IMR-90 (cell line): ENCODE results near the gene ACAP2. TPM values are rescaled to one million over a fixed set of nuclear protein-coding genes. Genes with fewer than 3 reads are reported as not detected.

Source experiments
- ATAC-seq: fragments of 200-7000 bp; cut with Tn5 transposase; 2 replicates; pipeline ENCODE4 v1.9.1; 2020; ENCODE audit warnings: low read depth, mild to moderate bottlenecking, moderate library complexity
- BruUV-seq: library from RNA; stranded (reverse); fragments of 400-500 nt; replicated peaks from 2 replicates; lab custom pipeline; 2021; lab: Mats Ljungman, UMichigan
- CTCF ChIA-PET: fragments of 300-600 bp; formaldehyde crosslinking; extraction: SDS; loops from one replicate; lab custom pipeline; 2021; ENCODE audit warnings: antibody characterized with exemption; lab: Yijun Ruan, JAX
- POLR2A ChIA-PET: fragments of 300-600 bp; sonication (Branson Sonifier 250); formaldehyde crosslinking; loops from one replicate; lab custom pipeline; 2022; ENCODE audit warnings: antibody characterized with exemption; ENCODE audit not compliant: unreplicated experiment; lab: Charles Lee
- DNase-seq: peaks from one replicate; pipeline ENCODE4 v3.0.0; 2013
- H2AFZ ChIP-seq: replicated peaks from 2 replicates; pipeline ENCODE3; 2013; ENCODE audit warnings: low read length, mild to moderate bottlenecking; ENCODE audit not compliant: poor library complexity
- H2AK5ac ChIP-seq: 2 replicates; pipeline ENCODE4 v1.6.1; 2013; ENCODE audit warnings: low read depth, low read length, inconsistent platforms
- H2AK9ac ChIP-seq: replicated peaks from 2 replicates; pipeline ENCODE3; 2013; ENCODE audit warnings: mild to moderate bottlenecking, low read depth, low read length, moderate library complexity; ENCODE audit not compliant: poor library complexity
- H2BK120ac ChIP-seq: 2 replicates; pipeline ENCODE4 v1.6.1; 2013; ENCODE audit warnings: low read depth, low read length, inconsistent platforms
- H2BK15ac ChIP-seq: 3 replicates; pipeline ENCODE4 v1.6.1; 2013; ENCODE audit warnings: low read depth, low read length, inconsistent platforms
- H2BK20ac ChIP-seq: 2 replicates; pipeline ENCODE4 v1.6.1; 2013; ENCODE audit warnings: low read depth, mild to moderate bottlenecking, inconsistent platforms, low read length, moderate library complexity
- H2BK5ac ChIP-seq: 2 replicates; pipeline ENCODE4 v1.6.1; 2013; ENCODE audit warnings: mild to moderate bottlenecking, low read depth, low read length, inconsistent platforms; ENCODE audit not compliant: poor library complexity, severe bottlenecking
- H3K14ac ChIP-seq: replicated peaks from 2 replicates; pipeline ENCODE4 v1.6.1; 2013; ENCODE audit warnings: low read depth, low read length, inconsistent platforms
- H3K18ac ChIP-seq: 2 replicates; pipeline ENCODE4 v1.6.1; 2013; ENCODE audit warnings: low read depth, low read length, control low read depth
- H3K23ac ChIP-seq: 2 replicates; pipeline ENCODE4 v1.6.1; 2013; ENCODE audit warnings: low read depth, low read length, inconsistent platforms
- H3K27ac ChIP-seq: 2 replicates; pipeline ENCODE4 v1.5.1; 2013; ENCODE audit warnings: mild to moderate bottlenecking, control low read depth, low read length; ENCODE audit not compliant: insufficient read depth
- H3K27me3 ChIP-seq: 2 replicates; pipeline ENCODE4 v1.6.1; 2013; ENCODE audit warnings: low read length; ENCODE audit not compliant: control insufficient read depth, insufficient read depth
- H3K36me3 ChIP-seq: 2 replicates; pipeline ENCODE4 v1.6.1; 2013; ENCODE audit warnings: low read length, mixed read lengths; ENCODE audit not compliant: control insufficient read depth, insufficient read depth
- H3K4ac ChIP-seq: 2 replicates; pipeline ENCODE4 v1.6.1; 2013; ENCODE audit warnings: low read depth, low read length, inconsistent platforms
- H3K4me1 ChIP-seq: 2 replicates; pipeline ENCODE4 v1.6.1; 2013; ENCODE audit warnings: low read length, mixed read lengths; ENCODE audit not compliant: control insufficient read depth, insufficient read depth
- H3K4me2 ChIP-seq: 2 replicates; pipeline ENCODE4 v1.6.1; 2013; ENCODE audit warnings: low read depth, mild to moderate bottlenecking, control low read depth, low read length, moderate library complexity
- H3K4me3 ChIP-seq: 2 replicates; pipeline ENCODE4 v1.5.1; 2013; ENCODE audit warnings: low read depth, mild to moderate bottlenecking, control low read depth, low read length, moderate library complexity; ENCODE audit not compliant: insufficient read depth
- H3K56ac ChIP-seq: 2 replicates; pipeline ENCODE4 v1.6.1; 2013; ENCODE audit warnings: low read length, inconsistent platforms; ENCODE audit not compliant: insufficient read depth; ENCODE audit errors: extremely low read depth
- H3K79me1 ChIP-seq, 2 experiments: 2 replicates each; pipeline ENCODE4 v1.6.1; 2013; ENCODE audit warnings: low read length in 2 of 2, inconsistent platforms in 1 of 2, low read depth in 1 of 2
- H3K9ac ChIP-seq: 2 replicates; pipeline ENCODE4 v1.6.1; 2013; ENCODE audit warnings: low read depth, low read length, control low read depth
- H3K9me1 ChIP-seq: 2 replicates; pipeline ENCODE4 v1.6.1; 2013; ENCODE audit warnings: low read length, inconsistent platforms; ENCODE audit not compliant: insufficient read depth
- H3K9me3 ChIP-seq: 2 replicates; pipeline ENCODE4 v1.6.1; 2013; ENCODE audit warnings: low read length; ENCODE audit not compliant: control insufficient read depth, insufficient read depth
- H4K20me1 ChIP-seq: 2 replicates; pipeline ENCODE4 v1.6.1; 2013; ENCODE audit warnings: low read length, inconsistent platforms; ENCODE audit not compliant: insufficient read depth
- H4K5ac ChIP-seq: 2 replicates; pipeline ENCODE4 v1.6.1; 2013; ENCODE audit warnings: mild to moderate bottlenecking, low read depth, low read length, control low read depth
- H4K8ac ChIP-seq, 2 experiments: 2 replicates each; pipeline ENCODE4 v1.6.1; 2013; ENCODE audit warnings: low read depth in 2 of 2, low read length in 2 of 2, control low read depth in 1 of 2, inconsistent platforms in 1 of 2
- H4K91ac ChIP-seq: 2 replicates; pipeline ENCODE4 v1.6.1; 2013; ENCODE audit warnings: low read depth, low read length, inconsistent platforms; ENCODE audit not compliant: insufficient read depth
- BHLHE40 ChIP-seq: fragments of 150-350 bp; IDR thresholded peaks from 2 replicates; pipeline ENCODE4 v1.6.1; 2016; ENCODE audit warnings: mild to moderate bottlenecking, low read depth, low read length
- CEBPB ChIP-seq: IDR thresholded peaks from 2 replicates; pipeline ENCODE4 v1.6.1; 2012; ENCODE audit warnings: low read depth, low read length, improper control_type of control experiment
- CHD1 ChIP-seq: IDR thresholded peaks from 2 replicates; pipeline ENCODE4 v1.6.1; 2012; ENCODE audit warnings: low read depth, low read length, improper control_type of control experiment
- MAFK ChIP-seq: IDR thresholded peaks from 2 replicates; pipeline ENCODE4 v1.6.1; 2012; ENCODE audit warnings: low read depth, low read length, improper control_type of control experiment
- MAZ ChIP-seq: IDR thresholded peaks from 2 replicates; pipeline ENCODE4 v1.6.1; 2012; ENCODE audit warnings: low read depth, mild to moderate bottlenecking, low read length, improper control_type of control experiment, moderate library complexity, borderline replicate concordance
- MXI1 ChIP-seq: IDR thresholded peaks from 2 replicates; pipeline ENCODE4 v1.6.1; 2012; ENCODE audit warnings: low read depth, mild to moderate bottlenecking, low read length, moderate library complexity, borderline replicate concordance
- NFE2L2 ChIP-seq: fragments of 150-350 bp; IDR thresholded peaks from 2 replicates; pipeline ENCODE4 v1.6.1; 2016; ENCODE audit warnings: low read depth, mild to moderate bottlenecking, low read length
- RAD21 ChIP-seq: IDR thresholded peaks from 2 replicates; pipeline ENCODE4 v1.6.1; 2012; ENCODE audit warnings: low read length, improper control_type of control experiment
- RCOR1 ChIP-seq: IDR thresholded peaks from 2 replicates; pipeline ENCODE4 v1.6.1; 2012; ENCODE audit warnings: mild to moderate bottlenecking, low read length, improper control_type of control experiment; ENCODE audit not compliant: insufficient replicate concordance
- RFX5 ChIP-seq: IDR thresholded peaks from 2 replicates; pipeline ENCODE4 v1.8.0; 2012; ENCODE audit warnings: low read depth, mild to moderate bottlenecking, low read length, moderate library complexity
- SMC3 ChIP-seq: fragments of 150-350 bp; IDR thresholded peaks from 2 replicates; pipeline ENCODE4 v1.6.1; 2016; ENCODE audit warnings: low read depth, mild to moderate bottlenecking, antibody characterized with exemption, low read length, moderate library complexity
- WGBS, 2 experiments: methylation state at CpG; one replicate each; pipeline versions ENCODE4 v1.1.5 to v1.1.7; 2013; ENCODE audit warnings: missing lambda C conversion rate in 2 of 2; ENCODE audit not compliant: insufficient read length in 1 of 2; ENCODE audit errors: extremely low coverage in 2 of 2; 5-methylcytosine and 5-hydroxymethylcytosine counted together
- dilution Hi-C: fragments of 300-500 bp; cut with HindIII; formaldehyde crosslinking; loops from one replicate; pipeline ENCODE4 v1.14.3; 2018; ENCODE audit warnings: low sequenced_read_pairs; ENCODE audit not compliant: unreplicated experiment
- in situ Hi-C: fragments of 300-500 bp; cut with MboI; formaldehyde crosslinking; loops from 3 replicates; pipeline ENCODE4 v1.14.3; 2019; ENCODE audit warnings: low sequenced_read_pairs, inconsistent platforms, mixed read lengths
- intact Hi-C: fragments of 100-400 bp; cut with micrococcal nuclease; formaldehyde crosslinking; loops from 2 replicates; pipeline ENCODE4 v1.10.0; 2022
- polyA plus RNA-seq, 3 experiments: library from polyadenylated mRNA; depleted of rRNA; stranded (reverse); fragments of >200 nt; gene quantifications; 2 replicates each; pipeline ENCODE4 v1.2.3, GENCODE V29; 2012; ENCODE audit warnings: low replicate concordance in 1 of 3
- total RNA-seq: library from RNA; depleted of rRNA; stranded (reverse); fragments of >200 nt; gene quantifications from 2 replicates; pipeline ENCODE4 v1.2.3, GENCODE V29; 2012
- TF ChIP-seq, protein P1 (sequence below): conservative IDR thresholded peaks from 2 replicates; pipeline ENCODE4 v1.5.1; 2012; ENCODE audit warnings: mild to moderate bottlenecking, low read depth, low read length, improper control_type of control experiment

Gene ACAP2
- total and polyA plus RNA-seq, 2 of the 4 experiments (the other 2 are of a cell fraction) = 11.9 to 35.1 TPM

DNA sequence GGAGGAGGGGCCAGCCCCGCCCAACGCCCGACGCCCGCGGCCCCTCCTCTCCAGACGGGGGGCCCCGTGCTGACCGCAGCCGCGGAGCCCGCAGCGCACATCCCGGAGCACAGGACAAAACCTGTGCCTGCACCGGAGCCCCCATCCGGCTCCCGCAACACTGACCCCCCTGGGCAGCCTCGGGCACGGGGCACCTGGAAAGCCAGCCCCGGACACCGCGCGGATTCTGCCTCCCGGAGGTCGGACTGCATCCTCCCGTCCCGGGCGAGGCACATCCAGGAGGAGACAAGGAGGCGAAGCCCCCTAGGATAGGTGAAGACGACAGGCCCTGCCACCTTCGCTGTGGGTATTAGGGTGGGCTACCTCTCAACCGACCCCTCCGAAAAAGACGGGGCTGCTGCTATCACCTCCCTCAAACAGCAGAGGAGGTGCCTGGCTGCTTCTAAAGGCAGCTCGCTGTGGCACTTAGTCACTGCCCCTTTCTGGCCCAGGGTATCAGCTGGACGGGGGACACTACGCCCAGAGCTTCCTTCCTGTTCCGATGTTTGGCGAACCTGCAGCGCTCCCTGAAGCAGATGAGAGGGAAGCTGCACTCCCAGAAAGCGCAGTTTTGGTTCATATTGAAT is 182.4 kb downstream of the ACAP2 start (continued):
- no peak for TF ChIP-seq MAZ
- no peak for TF ChIP-seq NFE2L2

GRCh38 chr3:195259475-195260279 is 183.1 kb downstream of the ACAP2 start:
- dilution Hi-C loops (no loop called here), in situ Hi-C loops (loop anchor here (10.0 kb wide), 1 partner anchor 145 kb away; no protein-coding TSS in a partner anchor), intact Hi-C loops (loop anchor here (1.0 to 10.0 kb wide), 9 partner anchors 55 to 927 kb away; no protein-coding TSS in a partner anchor)
- Histone ChIP-seq H3K14ac (peak overlapping the region; percentile 97), H2BK120ac (peak overlapping the region; percentile 97), H3K4ac (peak overlapping the region; percentile 99), H3K9ac (peak overlapping the region; percentile 73), H3K36me3 (no peaks in the 10 kb centered on the region), H3K4me1 (peaks cover 16% of the 10 kb centered on the region), H4K91ac (peak overlapping the region; percentile 95), H3K9me1 (peaks cover 17% of the 10 kb centered on the region), H4K8ac (peak overlapping the region; percentile 95 to 97), H2BK5ac (peak overlapping the region; percentile 75), H3K4me3 (peak overlapping the region; percentile 58), H3K23ac (peak overlapping the region; percentile 98), H3K18ac (peak overlapping the region; percentile 89; the same call in 1 of the 2 replicates), H3K56ac (peak overlapping the region; percentile 55; the same call in 1 of the 2 replicates), H2AFZ (peak overlapping the region; percentile 89), H3K27ac (peak overlapping the region; percentile 87), H4K5ac (peak overlapping the region; percentile 86), H4K20me1 (peaks cover 5% of the 10 kb centered on the region; the same call in 1 of the 2 replicates), H2AK9ac (peak overlapping the region; percentile 94), H3K4me2 (peak overlapping the region; percentile 41), H3K27me3 (no peaks in the 10 kb centered on the region), H2BK15ac (peak overlapping the region; percentile 93; the same call in 2 of the 3 replicates), H3K9me3 (no peaks in the 10 kb centered on the region), H2BK20ac (peak overlapping the region; percentile 77), H3K79me1 (peaks cover 34 to 64% of the 10 kb centered on the region in 2 experiments), H2AK5ac (peak overlapping the region; percentile 99)
- BruUV-seq = no TSS peak
- peak; percentile 90 for DNase-seq
- CTCF ChIA-PET = interaction anchor here (1.0 to 1.5 kb wide), 2 partner anchors 126 to 577 kb away, joined by 3 to 7 read pairs; no protein-coding TSS in a partner anchor
- POLR2A ChIA-PET = no interaction called here
- WGBS, 2 experiments = 2% methylated on average over 27 of the region's 82 CpGs; no CpG with 5 or more reads in 1 of the 2 experiments
- ATAC-seq = peak; percentile 95
- peak; percentile 90 for TF ChIP-seq SMC3
- no peak for TF ChIP-seq RCOR1
- no peak for TF ChIP-seq NFE2L2
- TF ChIP-seq MXI1 = no peak
- peak; percentile 99 for TF ChIP-seq MAZ
- TF ChIP-seq, protein P1, sequence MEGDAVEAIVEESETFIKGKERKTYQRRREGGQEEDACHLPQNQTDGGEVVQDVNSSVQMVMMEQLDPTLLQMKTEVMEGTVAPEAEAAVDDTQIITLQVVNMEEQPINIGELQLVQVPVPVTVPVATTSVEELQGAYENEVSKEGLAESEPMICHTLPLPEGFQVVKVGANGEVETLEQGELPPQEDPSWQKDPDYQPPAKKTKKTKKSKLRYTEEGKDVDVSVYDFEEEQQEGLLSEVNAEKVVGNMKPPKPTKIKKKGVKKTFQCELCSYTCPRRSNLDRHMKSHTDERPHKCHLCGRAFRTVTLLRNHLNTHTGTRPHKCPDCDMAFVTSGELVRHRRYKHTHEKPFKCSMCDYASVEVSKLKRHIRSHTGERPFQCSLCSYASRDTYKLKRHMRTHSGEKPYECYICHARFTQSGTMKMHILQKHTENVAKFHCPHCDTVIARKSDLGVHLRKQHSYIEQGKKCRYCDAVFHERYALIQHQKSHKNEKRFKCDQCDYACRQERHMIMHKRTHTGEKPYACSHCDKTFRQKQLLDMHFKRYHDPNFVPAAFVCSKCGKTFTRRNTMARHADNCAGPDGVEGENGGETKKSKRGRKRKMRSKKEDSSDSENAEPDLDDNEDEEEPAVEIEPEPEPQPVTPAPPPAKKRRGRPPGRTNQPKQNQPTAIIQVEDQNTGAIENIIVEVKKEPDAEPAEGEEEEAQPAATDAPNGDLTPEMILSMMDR = peak; percentile 94
- no peak for TF ChIP-seq CHD1
- peak; percentile 58; the same call in 1 of the 2 replicates for TF ChIP-seq CEBPB
- TF ChIP-seq RFX5 = no peak
- no peak for TF ChIP-seq MAFK
- TF ChIP-seq BHLHE40 = no peak
- TF ChIP-seq RAD21 = peak; percentile 85
